ENCODE data around the gene GNE. TPM values are rescaled to one million over a fixed set of nuclear protein-coding genes. Genes with fewer than 3 reads are reported as not detected.

Gene GNE
- total RNA-seq, 6 experiments from 2014 or later = 45.4 to 133 (median 76.5) TPM

GRCh38 chr9:36192196-36192595 is 66.1 kb downstream of the GNE start:
- DNase-seq (no peak), ATAC-seq (no peak)
- Histone ChIP-seq H3K36me3 (peaks cover 0 to 3% (median 0%) of the 10 kb centered on the region in 4 donors), H3K9me3 (no peaks in the 10 kb centered on the region), H3K4me3 (peak overlapping the region; percentile 95 to 99 (median 95)), H3K27ac (no peak overlapping the region), H3K4me1 (peaks cover 0 to 22% (median 12%) of the 10 kb centered on the region in 4 donors), H3K27me3 (no peaks in the 10 kb centered on the region)
- WGBS (ENCODE audit: insufficient coverage, low coverage, low lambda C conversion rate, missing lambda C conversion rate) = 68% methylated on average over 3 of the region's 4 CpGs
- TF ChIP-seq POLR2A (IDR thresholded peaks at IDR 0.05) = no peak
- TF ChIP-seq, protein P1, sequence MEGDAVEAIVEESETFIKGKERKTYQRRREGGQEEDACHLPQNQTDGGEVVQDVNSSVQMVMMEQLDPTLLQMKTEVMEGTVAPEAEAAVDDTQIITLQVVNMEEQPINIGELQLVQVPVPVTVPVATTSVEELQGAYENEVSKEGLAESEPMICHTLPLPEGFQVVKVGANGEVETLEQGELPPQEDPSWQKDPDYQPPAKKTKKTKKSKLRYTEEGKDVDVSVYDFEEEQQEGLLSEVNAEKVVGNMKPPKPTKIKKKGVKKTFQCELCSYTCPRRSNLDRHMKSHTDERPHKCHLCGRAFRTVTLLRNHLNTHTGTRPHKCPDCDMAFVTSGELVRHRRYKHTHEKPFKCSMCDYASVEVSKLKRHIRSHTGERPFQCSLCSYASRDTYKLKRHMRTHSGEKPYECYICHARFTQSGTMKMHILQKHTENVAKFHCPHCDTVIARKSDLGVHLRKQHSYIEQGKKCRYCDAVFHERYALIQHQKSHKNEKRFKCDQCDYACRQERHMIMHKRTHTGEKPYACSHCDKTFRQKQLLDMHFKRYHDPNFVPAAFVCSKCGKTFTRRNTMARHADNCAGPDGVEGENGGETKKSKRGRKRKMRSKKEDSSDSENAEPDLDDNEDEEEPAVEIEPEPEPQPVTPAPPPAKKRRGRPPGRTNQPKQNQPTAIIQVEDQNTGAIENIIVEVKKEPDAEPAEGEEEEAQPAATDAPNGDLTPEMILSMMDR (IDR thresholded peaks at IDR 0.05) = no peak
- intact Hi-C loops (cut with DNase I) = no loop called here

GRCh38 chr9:36191686-36192085 is 66.6 kb downstream of the GNE start:
- WGBS (ENCODE audit: insufficient coverage, low coverage, low lambda C conversion rate, missing lambda C conversion rate) = under 1% methylated on average over 7 of the region's 7 CpGs
- peak overlapping the region in 2 of 3 donors; percentile 83 to 93 for H3K27ac ChIP-seq

GRCh38 chr9:36191290-36191645 is 67.0 kb downstream of the GNE start:
- ATAC-seq = peak in 3 of 4 donors; percentile 5 to 14 (median 7)
- Histone ChIP-seq H3K9me3 (no peaks in the 10 kb centered on the region), H3K4me3 (peak overlapping the region; percentile 95 to 99 (median 95)), H3K27me3 (no peaks in the 10 kb centered on the region), H3K27ac (peak overlapping the region; percentile 82 to 93 (median 83)), H3K4me1 (peaks cover 0 to 22% (median 12%) of the 10 kb centered on the region in 4 donors), H3K36me3 (peaks cover 0 to 3% (median 0%) of the 10 kb centered on the region in 4 donors)
- under 1% methylated on average over 17 of the region's 18 CpGs for WGBS (ENCODE audit: insufficient coverage, low coverage, low lambda C conversion rate, missing lambda C conversion rate)
- TF ChIP-seq, protein P1 (IDR thresholded peaks at IDR 0.05) = no peak
- TF ChIP-seq POLR2A (IDR thresholded peaks at IDR 0.05) = no peak
- peak in 1 of 3 donors; percentile 38 for DNase-seq
- intact Hi-C loops (cut with DNase I) = no loop called here

More at GRCh38 chr9:36191686-36192085, 66.6 kb downstream of the GNE start:
- H3K36me3 ChIP-seq = peaks cover 0 to 3% (median 0%) of the 10 kb centered on the region in 4 donors
- H3K4me3 ChIP-seq = peak overlapping the region; percentile 95 to 99 (median 95)
- intact Hi-C loops (cut with DNase I) = no loop called here
- DNase-seq = no peak
- H3K4me1 ChIP-seq = peaks cover 0 to 22% (median 12%) of the 10 kb centered on the region in 4 donors
- TF ChIP-seq, protein P1 (IDR thresholded peaks at IDR 0.05) = no peak
- no peak for TF ChIP-seq POLR2A (IDR thresholded peaks at IDR 0.05)
- H3K27me3 ChIP-seq = no peaks in the 10 kb centered on the region
- H3K9me3 ChIP-seq = no peaks in the 10 kb centered on the region
- ATAC-seq = no peak

GRCh38 chr9:36190388-36191289 is 67.6 kb downstream of the GNE start, which contains the start of gene CLTA:
TSS of gene CLTA (plus strand) at chr9:36190921. CDS start at chr9:36191057, 136 bp downstream.
- Histone ChIP-seq H3K4me1 (peaks cover 0 to 22% (median 12%) of the 10 kb centered on the region in 4 donors), H3K27me3 (no peaks in the 10 kb centered on the region), H3K9me3 (no peaks in the 10 kb centered on the region), H3K4me3 (peak within 1 kb of the TSS; percentile 95 to 99 (median 95)), H3K27ac (peak within 1 kb of the TSS; percentile 82 to 93 (median 83)), H3K36me3 (peaks cover 0 to 2% (median 0%) of the 10 kb centered on the region in 4 donors)
- peak; percentile 95 to 98 (median 98) for ATAC-seq
- peak; percentile 89 for TF ChIP-seq POLR2A (IDR thresholded peaks at IDR 0.05)
- TF ChIP-seq, protein P1 (IDR thresholded peaks at IDR 0.05) = peak; percentile 38 to 58 (median 52)
- WGBS (ENCODE audit: insufficient coverage, low coverage, low lambda C conversion rate, missing lambda C conversion rate) = 2% methylated on average over 18 of the region's 68 CpGs
- peak; percentile 96 to 98 (median 98) for DNase-seq
- intact Hi-C loops (cut with DNase I) = no loop called here
